ENCODE results near the gene TIMM10. TPM values are rescaled to one million over a fixed set of nuclear protein-coding genes. Genes with fewer than 3 reads are reported as not detected.

The TIMM10 gene, protein sequence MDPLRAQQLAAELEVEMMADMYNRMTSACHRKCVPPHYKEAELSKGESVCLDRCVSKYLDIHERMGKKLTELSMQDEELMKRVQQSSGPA
- total RNA-seq (2014; rRNA removed; shearing (Covaris generic)): 44.6 and 47.9 TPM in 2 replicates

DNA sequence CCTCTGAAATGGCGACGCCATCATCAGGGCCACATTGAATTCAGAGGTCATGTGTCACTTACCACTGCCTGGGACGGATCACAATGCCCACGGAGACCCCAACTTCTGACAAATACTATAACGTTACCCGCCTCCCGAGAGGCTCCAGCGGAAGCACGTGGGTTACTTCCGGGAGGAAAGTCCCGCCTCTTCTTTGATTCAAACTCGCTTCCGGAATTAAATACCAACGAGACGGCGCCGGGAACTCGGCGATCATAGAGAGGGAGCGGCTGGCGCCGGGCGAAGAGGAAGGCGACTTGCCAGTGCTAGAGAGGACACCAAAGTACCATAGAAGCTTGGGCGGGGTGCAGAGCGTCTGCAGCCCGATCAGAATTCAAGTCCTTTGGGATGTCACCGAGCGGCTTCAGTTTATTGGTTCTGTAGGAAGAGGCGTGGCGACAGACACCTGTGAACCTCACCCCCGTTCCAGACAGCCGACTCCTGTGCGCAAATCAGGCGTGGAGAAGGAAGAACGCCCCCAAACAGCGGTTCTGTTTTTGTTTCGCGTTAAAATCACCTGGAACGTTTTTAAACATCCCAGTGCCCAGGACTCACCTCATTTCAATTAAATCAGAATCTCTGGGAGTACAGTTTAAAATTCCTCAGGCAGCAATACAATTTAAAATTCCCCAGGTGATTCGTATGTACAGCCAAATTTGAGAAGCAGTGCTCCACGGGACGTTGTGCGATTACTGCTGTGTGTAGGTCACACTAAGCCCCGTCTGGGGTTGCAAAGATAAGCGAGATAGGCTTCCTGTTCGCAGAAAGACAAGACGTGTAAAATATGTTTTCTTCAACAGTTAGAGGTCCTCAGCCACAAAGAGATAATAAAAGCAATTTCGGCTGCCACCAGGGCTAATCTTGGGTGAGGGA is at the start of gene TIMM10:
TSS of gene TIMM10 (minus strand) at position 159 of the 912 bp plus-strand sequence. CDS start 565 bp downstream, outside the sequence.
- DNase-seq (ENCODE audit: low read depth): peak; percentile 98

GRCh38 chr11:57574061-57574460 is 43.5 kb upstream of the TIMM10 start:
- DNase-seq (ENCODE audit: low read depth): no peak

GRCh38 chr11:57571606-57572005 is 41.1 kb upstream of the TIMM10 start:
- no peak for DNase-seq (ENCODE audit: low read depth)

- no peak for DNase-seq (ENCODE audit: low read depth)
Measured at GRCh38 chr11:57568330-57568766, 37.8 kb upstream of the TIMM10 start.

- peak; percentile 80 for DNase-seq (ENCODE audit: low read depth)
Measured at GRCh38 chr11:57567515-57568329, 37.2 kb upstream of the TIMM10 start, which contains the start of gene UBE2L6. Gene UBE2L6, minus strand, starts transcription at chr11:57567672. Its CDS starts 61 bp downstream, at chr11:57567611.

DNA sequence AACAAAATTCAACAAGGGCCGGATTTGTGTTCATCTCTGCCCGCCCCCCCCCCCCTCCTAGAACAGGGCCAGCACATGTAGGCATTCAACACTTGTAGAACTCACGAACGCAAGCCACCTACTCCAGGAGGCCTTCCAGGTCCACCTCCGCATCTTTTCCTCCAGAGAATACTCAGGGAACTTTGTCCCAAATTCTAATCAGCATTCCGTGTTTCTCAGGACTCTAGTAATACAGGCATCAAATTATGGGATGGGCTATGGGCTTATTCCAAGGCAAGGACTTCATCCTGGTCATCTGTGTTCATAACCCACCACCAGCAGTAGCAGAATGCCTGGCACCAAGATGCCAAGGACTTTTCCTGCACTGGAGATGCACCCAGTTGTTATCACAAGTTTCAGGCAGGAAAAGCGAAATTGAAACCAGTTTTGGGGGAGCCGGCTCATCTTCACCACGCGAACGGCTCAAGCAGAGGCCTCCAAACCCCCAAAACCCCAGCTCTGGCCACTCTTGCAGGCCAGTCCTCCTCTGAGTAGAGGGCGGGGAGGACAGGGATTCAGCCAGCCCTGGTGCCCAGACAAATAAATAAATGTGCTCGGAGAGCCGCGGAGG is 36.5 kb upstream of the TIMM10 start:
- peak; percentile 56 for DNase-seq (ENCODE audit: low read depth)

- peak; percentile 85 for DNase-seq (ENCODE audit: low read depth)
Measured at GRCh38 chr11:57566005-57566904, 35.7 kb upstream of the TIMM10 start.

GRCh38 chr11:57562596-57562995 is 32.0 kb upstream of the TIMM10 start:
- no peak for DNase-seq (ENCODE audit: low read depth)

DNA sequence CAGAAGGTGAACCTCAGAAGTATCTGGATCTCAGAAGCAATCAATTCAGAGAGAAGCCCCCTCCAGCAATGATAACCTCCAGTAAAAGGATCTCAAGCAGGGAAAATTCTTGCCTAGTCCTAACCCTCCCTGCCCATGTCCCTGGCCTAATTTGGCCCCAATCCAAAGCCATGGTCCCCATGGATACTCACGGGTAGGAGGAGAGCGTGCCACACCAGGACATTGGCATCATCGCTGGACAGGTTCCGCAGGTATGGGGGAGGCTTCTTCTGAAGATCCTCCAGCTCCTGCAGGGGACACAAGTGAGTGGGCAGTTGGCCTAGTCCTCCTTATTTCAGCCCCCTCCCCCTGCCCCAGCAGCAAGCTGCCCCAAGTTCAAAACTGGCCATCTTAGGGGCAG is 29.6 kb upstream of the TIMM10 start:
- DNase-seq (ENCODE audit: low read depth): no peak

- DNase-seq (ENCODE audit: low read depth): no peak
Measured at GRCh38 chr11:57556041-57556440, 25.5 kb upstream of the TIMM10 start.

DNA sequence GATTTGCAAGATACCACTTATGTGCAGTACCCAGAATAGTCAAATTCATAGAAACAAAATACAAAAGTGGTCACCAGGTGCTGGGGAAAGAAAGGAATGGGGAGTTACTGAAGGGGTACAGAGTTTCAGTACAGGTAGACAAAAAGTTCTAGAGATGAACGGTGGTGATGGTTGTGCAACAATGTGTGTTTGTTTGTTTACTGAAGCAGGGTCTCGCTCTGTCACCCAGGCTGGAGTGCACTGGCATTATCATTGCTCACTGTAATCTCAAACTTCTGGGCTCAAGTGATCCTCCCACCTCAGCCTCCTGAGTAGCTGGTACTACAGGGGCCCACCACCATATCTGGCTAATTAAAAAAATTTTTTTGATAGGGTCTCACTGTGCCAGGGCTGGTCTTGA is 24.8 kb upstream of the TIMM10 start:
- DNase-seq (ENCODE audit: low read depth): no peak

GRCh38 chr11:57552479-57552878 is 21.9 kb upstream of the TIMM10 start:
- DNase-seq (ENCODE audit: low read depth): no peak

- DNase-seq (ENCODE audit: low read depth): no peak
Measured at GRCh38 chr11:57551941-57552340, 21.4 kb upstream of the TIMM10 start.

- DNase-seq (ENCODE audit: low read depth): no peak
Measured at GRCh38 chr11:57549983-57550382, 19.4 kb upstream of the TIMM10 start.

GRCh38 chr11:57547854-57548377 is 17.4 kb upstream of the TIMM10 start:
- peak; percentile 55 for DNase-seq (ENCODE audit: low read depth)

DNA sequence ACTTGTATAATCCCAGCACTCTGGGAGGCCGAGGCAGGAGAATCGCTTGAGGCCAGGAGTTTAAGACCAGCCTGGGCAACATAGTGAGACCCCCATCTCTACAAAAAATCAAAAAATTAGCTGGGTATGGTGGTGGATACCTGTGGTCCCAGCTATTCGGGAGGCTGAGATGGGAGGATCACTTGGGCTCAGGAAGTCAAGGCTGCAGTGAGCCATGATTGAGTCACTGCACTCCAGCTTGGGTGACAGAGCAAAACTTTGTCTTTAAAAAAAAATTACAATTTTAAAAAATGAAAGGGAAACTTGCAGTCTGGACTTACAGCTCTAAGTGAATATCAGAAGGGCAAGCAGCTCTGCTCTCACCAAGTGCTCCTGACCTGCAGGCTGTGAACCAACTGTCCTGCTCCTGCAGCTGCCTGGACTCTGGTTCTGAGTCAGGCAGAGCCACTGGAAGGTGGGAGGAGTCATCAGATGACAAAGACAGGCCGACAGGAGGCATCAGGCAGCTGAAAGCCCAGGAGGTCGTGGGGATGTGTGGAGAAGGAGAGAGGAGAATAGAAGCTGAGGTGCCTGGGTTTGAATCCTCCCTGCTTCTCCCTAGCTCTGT is 16.4 kb upstream of the TIMM10 start:
- DNase-seq (ENCODE audit: low read depth): peak; percentile 80

DNA sequence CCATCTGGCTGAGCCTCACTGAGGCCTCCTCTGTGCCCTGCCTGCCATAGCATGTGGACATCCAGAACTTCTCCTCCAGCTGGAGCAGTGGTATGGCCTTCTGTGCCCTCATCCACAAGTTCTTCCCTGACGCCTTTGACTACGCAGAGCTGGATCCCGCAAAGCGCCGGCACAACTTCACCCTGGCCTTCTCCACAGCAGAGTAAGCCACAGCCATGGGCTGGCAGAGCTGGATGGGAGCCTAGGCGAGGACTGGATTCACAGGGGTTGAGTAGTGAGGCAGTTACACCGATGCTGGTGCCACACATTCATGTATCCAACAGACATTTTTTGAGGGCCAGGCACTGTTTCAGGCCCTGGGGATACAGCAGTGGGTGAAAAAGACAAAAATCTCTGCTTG is 15.9 kb upstream of the TIMM10 start:
- DNase-seq (ENCODE audit: low read depth): no peak

DNA sequence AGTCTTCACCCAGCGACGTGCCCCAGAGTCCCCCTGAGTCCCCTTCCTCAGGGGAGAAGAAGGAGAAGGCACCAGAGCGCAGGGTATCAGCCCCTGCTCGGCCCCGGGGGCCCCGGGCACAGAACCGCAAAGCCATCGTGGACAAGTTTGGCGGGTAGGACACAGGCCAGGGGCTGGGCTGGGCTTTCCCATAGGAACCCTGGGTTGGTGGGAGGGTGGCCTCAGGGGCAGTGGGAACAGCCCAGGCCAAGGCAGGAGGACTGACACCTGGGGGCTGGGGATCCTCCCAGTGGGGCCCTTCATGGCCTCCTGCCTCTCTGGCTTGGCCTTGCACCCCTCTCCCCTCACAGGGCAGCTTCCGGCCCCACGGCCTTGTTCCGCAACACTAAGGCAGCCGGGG is 15.3 kb upstream of the TIMM10 start:
- DNase-seq (ENCODE audit: low read depth): no peak

GRCh38 chr11:57544566-57544965 is 14.0 kb upstream of the TIMM10 start:
- DNase-seq (ENCODE audit: low read depth): no peak

GRCh38 chr11:57543593-57543992 is 13.0 kb upstream of the TIMM10 start:
- DNase-seq (ENCODE audit: low read depth): no peak
